Vagina (tissue), 2 donors: ENCODE measurements around the gene SLC5A3. TPM values are rescaled to one million over a fixed set of nuclear protein-coding genes. Genes with fewer than 3 reads are reported as not detected.

Experiments
- DNase-seq, 2 donors: peaks; one replicate each; pipeline ENCODE4 v3.0.0-alpha.2; 2017; ENCODE audit errors: extremely low spot score in 2 of 2
- H3K27ac ChIP-seq: fragments of 200-600 bp; sonication (generic); one replicate; pipeline ENCODE4 v1.5.1; 2019
- H3K27me3 ChIP-seq: fragments of 200-600 bp; sonication (generic); one replicate; pipeline ENCODE4 v1.5.1; 2019
- H3K36me3 ChIP-seq, 2 donors: fragments of 200-600 bp; sonication (generic); one replicate each; pipeline ENCODE4 v1.5.1; 2017 to 2019
- H3K4me1 ChIP-seq: fragments of 200-600 bp; sonication (generic); one replicate; pipeline ENCODE4 v1.5.1; 2019
- H3K4me3 ChIP-seq, 2 donors: fragments of 200-600 bp; sonication (generic); 1 replicate in 1 of 2; 2 replicates in 1 of 2; pipeline ENCODE4 v1.5.1; 2016 to 2019
- H3K9me3 ChIP-seq: fragments of 200-600 bp; sonication (generic); one replicate; pipeline ENCODE4 v1.5.1; 2019
- CTCF ChIP-seq, 3 experiments: fragments of 450-650 bp in 2 of 3; fragments of 200-600 bp in 1 of 3; sonication (generic) in 1 of 3; IDR thresholded peaks; one replicate each; pipeline ENCODE4 v1.5.1; 2017 to 2019; ENCODE audit warnings: antibody characterized with exemption in 3 of 3, mild to moderate bottlenecking in 2 of 3, moderate library complexity in 2 of 3
- POLR2A ChIP-seq, 2 donors: fragments of 450-650 bp; IDR thresholded peaks; one replicate each; pipeline ENCODE4 v1.6.1; 2017; ENCODE audit warnings: antibody characterized with exemption in 2 of 2, mild to moderate bottlenecking in 2 of 2, moderate library complexity in 2 of 2
- POLR2AphosphoS5 ChIP-seq, 2 donors: sonication (generic); formaldehyde crosslinking; IDR thresholded peaks; one replicate each; pipeline ENCODE4 v1.9.0; 2017; ENCODE audit warnings: antibody characterized with exemption in 2 of 2, mild to moderate bottlenecking in 2 of 2, low read depth in 1 of 2; ENCODE audit not compliant: insufficient read depth in 1 of 2
- intact Hi-C: fragments of 100-400 bp; cut with DNase I; formaldehyde crosslinking; loops from one replicate; pipeline ENCODE4 v1.15.1; 2023
- total RNA-seq: library from RNA; depleted of rRNA; stranded (reverse); fragments of >200 nt; gene quantifications from one replicate; pipeline ENCODE4 v1.2.3, GENCODE V29; 2016

SLC5A3 gene
- total RNA-seq, 1 donor from 2014 or later = 17.9 TPM

GRCh38 chr21:34080710-34081109 is 7.3 kb downstream of the SLC5A3 start:
- no peaks in the 10 kb centered on the region for H3K36me3 ChIP-seq
- H3K27ac ChIP-seq = no peak overlapping the region
- intact Hi-C loops = loop anchor here (10.0 kb wide), 1 partner anchor 124 kb away; no protein-coding TSS in a partner anchor
- H3K4me3 ChIP-seq = no peak overlapping the region
- no peaks in the 10 kb centered on the region for H3K9me3 ChIP-seq
- H3K27me3 ChIP-seq = no peaks in the 10 kb centered on the region
- TF ChIP-seq POLR2A (IDR thresholded peaks at IDR 0.05) (no peak), CTCF (IDR thresholded peaks at IDR 0.05) (no peak), POLR2AphosphoS5 (IDR thresholded peaks at IDR 0.05; ENCODE audit: insufficient read depth in 1 of 2, low read depth in 1 of 2) (no peak)
- H3K4me1 ChIP-seq = peaks cover 46% of the 10 kb centered on the region
- DNase-seq = no peak

GRCh38 chr21:34082769-34083168 is 9.4 kb downstream of the SLC5A3 start:
- DNase-seq = no peak
- Histone ChIP-seq H3K36me3 (no peaks in the 10 kb centered on the region), H3K27me3 (no peaks in the 10 kb centered on the region), H3K27ac (no peak overlapping the region), H3K9me3 (no peaks in the 10 kb centered on the region), H3K4me3 (no peak overlapping the region), H3K4me1 (peaks cover 46% of the 10 kb centered on the region)
- no peak for TF ChIP-seq CTCF (IDR thresholded peaks at IDR 0.05)
- TF ChIP-seq POLR2A (IDR thresholded peaks at IDR 0.05) = no peak
- TF ChIP-seq POLR2AphosphoS5 (IDR thresholded peaks at IDR 0.05; ENCODE audit: insufficient read depth in 1 of 2, low read depth in 1 of 2) = no peak
- intact Hi-C loops = loop anchor here (10.0 kb wide), 1 partner anchor 122 kb away; no protein-coding TSS in a partner anchor

GRCh38 chr21:34083357-34083756 is 10.0 kb downstream of the SLC5A3 start:
- Histone ChIP-seq H3K9me3 (no peaks in the 10 kb centered on the region), H3K27ac (no peak overlapping the region), H3K27me3 (no peaks in the 10 kb centered on the region), H3K4me3 (no peak overlapping the region), H3K36me3 (no peaks in the 10 kb centered on the region), H3K4me1 (peaks cover 43% of the 10 kb centered on the region)
- TF ChIP-seq POLR2AphosphoS5 (IDR thresholded peaks at IDR 0.05; ENCODE audit: insufficient read depth in 1 of 2, low read depth in 1 of 2) = no peak
- no peak for TF ChIP-seq POLR2A (IDR thresholded peaks at IDR 0.05)
- TF ChIP-seq CTCF (IDR thresholded peaks at IDR 0.05) = no peak
- intact Hi-C loops = loop anchor here (10.0 kb wide), 1 partner anchor 121 kb away; no protein-coding TSS in a partner anchor
- no peak for DNase-seq

- Histone ChIP-seq H3K4me3 (no peak overlapping the region), H3K27ac (no peak overlapping the region), H3K4me1 (peaks cover 39% of the 10 kb centered on the region), H3K27me3 (no peaks in the 10 kb centered on the region), H3K36me3 (no peaks in the 10 kb centered on the region), H3K9me3 (no peaks in the 10 kb centered on the region)
- TF ChIP-seq CTCF (IDR thresholded peaks at IDR 0.05) = no peak
- no peak for TF ChIP-seq POLR2A (IDR thresholded peaks at IDR 0.05)
- TF ChIP-seq POLR2AphosphoS5 (IDR thresholded peaks at IDR 0.05; ENCODE audit: insufficient read depth in 1 of 2, low read depth in 1 of 2) = no peak
- intact Hi-C loops = loop anchor here (10.0 kb wide), 1 partner anchor 120 kb away; no protein-coding TSS in a partner anchor
- DNase-seq = no peak
Observed at GRCh38 chr21:34085129-34085528, 11.8 kb downstream of the SLC5A3 start.

- no peaks in the 10 kb centered on the region for H3K9me3 ChIP-seq
- H3K4me1 ChIP-seq = peaks cover 28% of the 10 kb centered on the region
- H3K27me3 ChIP-seq = no peaks in the 10 kb centered on the region
- no peak overlapping the region for H3K27ac ChIP-seq
- intact Hi-C loops = loop anchor here (10.0 kb wide), 1 partner anchor 118 kb away; no protein-coding TSS in a partner anchor
- no peak for DNase-seq
- no peaks in the 10 kb centered on the region for H3K36me3 ChIP-seq
- H3K4me3 ChIP-seq = no peak overlapping the region
- TF ChIP-seq POLR2AphosphoS5 (IDR thresholded peaks at IDR 0.05; ENCODE audit: insufficient read depth in 1 of 2, low read depth in 1 of 2) (no peak), POLR2A (IDR thresholded peaks at IDR 0.05) (no peak), CTCF (IDR thresholded peaks at IDR 0.05) (no peak)
Observed at GRCh38 chr21:34086887-34087306, 13.5 kb downstream of the SLC5A3 start.
